Measurements from ENCODE around the gene ADM2. TPM values are rescaled to one million over a fixed set of nuclear protein-coding genes. Genes with fewer than 3 reads are reported as not detected.

Gene ADM2
- total and polyA plus RNA-seq, 4 donors, result 0.74 to 5.7 (median 2.7) TPM

DNA sequence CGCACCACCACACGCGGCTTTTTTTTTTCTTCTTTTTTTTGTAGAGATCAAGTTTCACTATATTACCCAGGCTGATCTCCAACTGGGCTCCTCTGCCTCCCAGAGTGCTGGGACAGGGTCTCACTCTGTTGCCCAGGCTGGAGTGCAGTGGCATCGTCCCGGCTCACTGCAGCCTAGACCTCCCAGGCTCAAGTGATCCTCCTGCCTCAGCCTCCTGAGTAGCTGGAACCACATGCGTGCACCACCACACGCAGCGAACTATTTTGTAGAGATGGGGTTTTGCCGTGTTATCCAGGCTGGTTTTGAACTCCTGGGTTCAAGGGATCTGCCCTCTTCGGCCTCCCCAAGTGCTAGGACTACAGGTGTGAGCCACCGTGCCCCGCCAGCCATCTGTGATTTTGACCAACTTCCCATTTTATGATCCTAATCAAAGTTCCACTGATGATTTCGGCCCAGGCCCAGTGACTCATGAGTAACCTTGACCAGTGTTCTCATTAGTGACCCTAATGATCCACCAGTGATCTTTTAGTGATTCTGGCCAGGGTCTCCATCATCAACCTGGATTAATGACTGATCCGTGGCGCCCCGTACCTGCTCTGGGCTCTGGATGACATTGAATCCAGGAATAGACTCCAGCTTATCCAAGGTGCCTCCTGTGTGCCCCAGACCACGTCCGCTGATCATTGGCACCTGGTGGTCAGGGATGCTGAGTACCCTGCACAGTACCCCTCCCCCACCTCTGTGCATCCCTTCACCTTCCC lies 46.8 kb downstream of the ADM2 start:
- 88 to 90% methylated on average over 18 of the region's 18 CpGs for WGBS, 2 donors
- no peak overlapping the region for H3K9ac ChIP-seq (ENCODE audit: insufficient read depth in 1 of 2, low read length in 2 of 2)
- TF ChIP-seq, protein P1, sequence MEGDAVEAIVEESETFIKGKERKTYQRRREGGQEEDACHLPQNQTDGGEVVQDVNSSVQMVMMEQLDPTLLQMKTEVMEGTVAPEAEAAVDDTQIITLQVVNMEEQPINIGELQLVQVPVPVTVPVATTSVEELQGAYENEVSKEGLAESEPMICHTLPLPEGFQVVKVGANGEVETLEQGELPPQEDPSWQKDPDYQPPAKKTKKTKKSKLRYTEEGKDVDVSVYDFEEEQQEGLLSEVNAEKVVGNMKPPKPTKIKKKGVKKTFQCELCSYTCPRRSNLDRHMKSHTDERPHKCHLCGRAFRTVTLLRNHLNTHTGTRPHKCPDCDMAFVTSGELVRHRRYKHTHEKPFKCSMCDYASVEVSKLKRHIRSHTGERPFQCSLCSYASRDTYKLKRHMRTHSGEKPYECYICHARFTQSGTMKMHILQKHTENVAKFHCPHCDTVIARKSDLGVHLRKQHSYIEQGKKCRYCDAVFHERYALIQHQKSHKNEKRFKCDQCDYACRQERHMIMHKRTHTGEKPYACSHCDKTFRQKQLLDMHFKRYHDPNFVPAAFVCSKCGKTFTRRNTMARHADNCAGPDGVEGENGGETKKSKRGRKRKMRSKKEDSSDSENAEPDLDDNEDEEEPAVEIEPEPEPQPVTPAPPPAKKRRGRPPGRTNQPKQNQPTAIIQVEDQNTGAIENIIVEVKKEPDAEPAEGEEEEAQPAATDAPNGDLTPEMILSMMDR (IDR thresholded peaks at IDR 0.05; ENCODE audit: control extremely low read depth, extremely low read depth), result no peak
- peak overlapping the region in 1 of 2 donors; percentile 99 for H3K27ac ChIP-seq (ENCODE audit: low read depth in 1 of 2, low read length in 1 of 2)
- peaks cover 0 to 26% (median 14%) of the 10 kb centered on the region in 3 donors for H3K27me3 ChIP-seq (ENCODE audit: control insufficient read depth in 3 of 3, insufficient read depth in 3 of 3, low read length in 2 of 3)
- no peak for ATAC-seq (ENCODE audit: insufficient read depth, low FRiP score)
- H3K4me3 ChIP-seq, result no peak overlapping the region
- H3K9me3 ChIP-seq (ENCODE audit: control insufficient read depth in 4 of 4, insufficient read depth in 3 of 4, low read length in 3 of 4), result no peaks in the 10 kb centered on the region
- H3K4me1 ChIP-seq (ENCODE audit: control insufficient read depth in 5 of 5, insufficient read depth in 5 of 5, low read length in 5 of 5), result peaks cover 0 to 42% (median 22%) of the 10 kb centered on the region in 5 donors
- DNase-seq, result no peak
- peaks cover 0 to 10% (median 7%) of the 10 kb centered on the region in 4 donors for H3K36me3 ChIP-seq (ENCODE audit: control insufficient read depth in 4 of 4, insufficient read depth in 4 of 4, low read length in 4 of 4)

DNA sequence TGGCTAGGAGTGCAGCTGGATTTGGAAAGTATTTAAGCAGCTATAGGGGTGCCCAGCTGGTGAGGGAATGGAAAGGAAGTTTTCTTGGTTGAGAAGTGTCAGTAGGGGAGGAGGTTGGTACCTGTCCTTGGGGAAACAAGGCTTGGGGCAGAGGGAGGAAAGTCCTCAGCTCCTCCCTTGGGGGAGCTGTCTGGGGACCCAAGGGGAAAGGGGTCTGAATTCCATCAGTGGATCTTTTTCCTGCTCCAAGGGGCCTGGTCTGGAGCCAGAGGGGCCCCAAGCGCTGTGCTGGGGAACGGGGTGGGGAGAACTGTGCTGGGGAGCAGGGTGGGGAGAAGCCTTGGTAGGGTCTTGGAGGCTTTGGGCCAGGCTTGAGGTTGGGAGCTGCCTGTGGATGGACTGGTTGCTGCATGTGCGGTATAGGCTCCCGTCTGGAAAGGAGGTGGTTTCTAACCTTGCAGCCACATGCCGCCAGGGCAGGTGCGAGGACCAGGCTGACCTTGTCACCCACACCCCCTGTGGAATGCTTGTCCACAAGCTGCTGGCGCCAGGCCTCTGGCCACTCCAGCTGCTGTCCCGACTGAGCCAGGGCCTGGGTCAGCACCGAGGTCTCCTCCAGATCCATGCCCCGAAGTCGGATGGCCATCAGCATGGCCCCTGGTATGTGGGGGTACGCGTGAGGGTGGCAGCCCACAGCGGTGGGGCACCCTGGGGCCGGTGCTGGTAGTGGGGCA lies 47.5 kb downstream of the ADM2 start:
- Histone ChIP-seq H3K9ac (ENCODE audit: insufficient read depth in 1 of 2, low read length in 2 of 2) (no peak overlapping the region), H3K4me1 (ENCODE audit: control insufficient read depth in 5 of 5, insufficient read depth in 5 of 5, low read length in 5 of 5) (peaks cover 0 to 42% (median 22%) of the 10 kb centered on the region in 5 donors), H3K27ac (ENCODE audit: low read depth in 1 of 2, low read length in 1 of 2) (peak overlapping the region; percentile 95 to 99), H3K4me3 (peak overlapping the region; percentile 64), H3K36me3 (ENCODE audit: control insufficient read depth in 4 of 4, insufficient read depth in 4 of 4, low read length in 4 of 4) (peaks cover 0 to 3% (median 1%) of the 10 kb centered on the region in 4 donors), H3K9me3 (ENCODE audit: control insufficient read depth in 4 of 4, insufficient read depth in 3 of 4, low read length in 3 of 4) (no peaks in the 10 kb centered on the region), H3K27me3 (ENCODE audit: control insufficient read depth in 3 of 3, insufficient read depth in 3 of 3, low read length in 2 of 3) (peaks cover 0 to 32% (median 21%) of the 10 kb centered on the region in 3 donors)
- 69 to 80% methylated on average over 15 of the region's 15 CpGs for WGBS, 2 donors
- TF ChIP-seq, protein P1 (IDR thresholded peaks at IDR 0.05; ENCODE audit: control extremely low read depth, extremely low read depth), result no peak
- DNase-seq (no peak), ATAC-seq (ENCODE audit: insufficient read depth, low FRiP score) (no peak)

DNA sequence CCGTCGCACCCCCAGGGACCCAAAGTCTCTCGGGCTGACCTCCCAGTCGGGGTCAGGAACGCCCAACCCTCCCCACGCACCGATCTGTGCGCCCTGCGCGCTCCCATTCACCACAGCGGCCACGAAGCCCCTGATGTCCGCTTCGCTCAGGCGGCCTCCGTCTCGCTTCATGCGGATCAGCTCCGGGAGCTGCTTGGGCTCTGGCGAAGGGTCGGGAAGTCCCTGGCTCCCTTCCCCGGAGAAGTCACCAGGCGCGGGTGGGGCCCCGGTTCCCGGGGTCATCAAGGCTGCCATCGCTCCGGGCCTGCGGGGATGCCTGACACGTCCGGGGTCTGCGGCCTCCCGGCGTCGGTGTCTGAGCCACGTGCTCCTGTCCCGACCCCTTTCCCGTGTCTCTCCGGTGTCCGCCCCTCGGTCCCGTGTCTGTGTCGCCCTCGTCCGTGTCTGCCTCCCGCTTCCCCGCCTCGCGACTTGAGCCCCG lies 48.1 kb downstream of the ADM2 start:
- H3K27me3 ChIP-seq (ENCODE audit: control insufficient read depth in 3 of 3, insufficient read depth in 3 of 3, low read length in 2 of 3), result peaks cover 0 to 38% (median 23%) of the 10 kb centered on the region in 3 donors

More for the DNA sequence above, 48.1 kb downstream of the ADM2 start:
- peaks cover 0 to 1% (median 0%) of the 10 kb centered on the region in 4 donors for H3K36me3 ChIP-seq (ENCODE audit: control insufficient read depth in 4 of 4, insufficient read depth in 4 of 4, low read length in 4 of 4)
- H3K4me1 ChIP-seq (ENCODE audit: control insufficient read depth in 5 of 5, insufficient read depth in 5 of 5, low read length in 5 of 5), result peaks cover 0 to 39% (median 21%) of the 10 kb centered on the region in 5 donors
- ATAC-seq (ENCODE audit: insufficient read depth, low FRiP score) (no peak), DNase-seq (peak in 2 of 3 donors; percentile 25 to 38)
- TF ChIP-seq, protein P1 (IDR thresholded peaks at IDR 0.05; ENCODE audit: control extremely low read depth, extremely low read depth), result no peak
- H3K27ac ChIP-seq (ENCODE audit: low read depth in 1 of 2, low read length in 1 of 2), result peak overlapping the region; percentile 95 to 99
- peak overlapping the region; percentile 64 for H3K4me3 ChIP-seq
- WGBS, 2 donors, result 19 to 24% methylated on average over 50 of the region's 50 CpGs
- H3K9me3 ChIP-seq (ENCODE audit: control insufficient read depth in 4 of 4, insufficient read depth in 3 of 4, low read length in 3 of 4), result no peaks in the 10 kb centered on the region
- no peak overlapping the region for H3K9ac ChIP-seq (ENCODE audit: insufficient read depth in 1 of 2, low read length in 2 of 2)
